Activated T-helper 17 cell treated with anti-CD3 and anti-CD28 coated beads, Interleukin-2, amount 50 U/mL, for 72 hours (primary cell): Measurements from ENCODE around the gene DSG2. TPM values are rescaled to one million over a fixed set of nuclear protein-coding genes. Genes with fewer than 3 reads are reported as not detected.

Source experiments
- ATAC-seq: fragments of 150-1000 bp; cut with Tn5 transposase; replicated peaks from 2 replicates; pipeline ENCODE4 v1.10.0; 2021; ENCODE audit warnings: mild to moderate bottlenecking, moderate library complexity
- H3K27ac Mint-ChIP-seq: one replicate; pipeline ENCODE4 v1.8.0; 2022; ENCODE audit warnings: mixed read lengths
- H3K27me3 Mint-ChIP-seq: one replicate; pipeline ENCODE4 v1.8.0; 2022; ENCODE audit warnings: mixed read lengths
- H3K36me3 Mint-ChIP-seq: one replicate; pipeline ENCODE4 v1.8.0; 2022; ENCODE audit warnings: low read depth, mild to moderate bottlenecking, mixed read lengths
- H3K4me1 Mint-ChIP-seq: one replicate; pipeline ENCODE4 v1.8.0; 2022; ENCODE audit warnings: mixed read lengths
- H3K4me3 Mint-ChIP-seq: one replicate; pipeline ENCODE4 v1.8.0; 2022; ENCODE audit warnings: mild to moderate bottlenecking, mixed read lengths
- H3K9me3 Mint-ChIP-seq: one replicate; pipeline ENCODE4 v1.8.0; 2022; ENCODE audit warnings: mixed read lengths
- total RNA-seq, 2 donors: library from RNA; stranded (reverse); gene quantifications; one replicate each; pipeline ENCODE4 v1.2.3, GENCODE V29; 2022

DSG2 gene
- total RNA-seq, 2 donors from 2014 or later: 0.09 to 0.11 TPM

GRCh38 chr18:31581498-31582197, 83.7 kb downstream of the DSG2 start:
- H3K27ac Mint-ChIP-seq: no peak overlapping the region
- no peak for ATAC-seq
- H3K4me3 Mint-ChIP-seq: no peak overlapping the region
- no peaks in the 10 kb centered on the region for H3K4me1 Mint-ChIP-seq
- H3K27me3 Mint-ChIP-seq: no peaks in the 10 kb centered on the region
- no peaks in the 10 kb centered on the region for H3K9me3 Mint-ChIP-seq
- no peaks in the 10 kb centered on the region for H3K36me3 Mint-ChIP-seq

DNA sequence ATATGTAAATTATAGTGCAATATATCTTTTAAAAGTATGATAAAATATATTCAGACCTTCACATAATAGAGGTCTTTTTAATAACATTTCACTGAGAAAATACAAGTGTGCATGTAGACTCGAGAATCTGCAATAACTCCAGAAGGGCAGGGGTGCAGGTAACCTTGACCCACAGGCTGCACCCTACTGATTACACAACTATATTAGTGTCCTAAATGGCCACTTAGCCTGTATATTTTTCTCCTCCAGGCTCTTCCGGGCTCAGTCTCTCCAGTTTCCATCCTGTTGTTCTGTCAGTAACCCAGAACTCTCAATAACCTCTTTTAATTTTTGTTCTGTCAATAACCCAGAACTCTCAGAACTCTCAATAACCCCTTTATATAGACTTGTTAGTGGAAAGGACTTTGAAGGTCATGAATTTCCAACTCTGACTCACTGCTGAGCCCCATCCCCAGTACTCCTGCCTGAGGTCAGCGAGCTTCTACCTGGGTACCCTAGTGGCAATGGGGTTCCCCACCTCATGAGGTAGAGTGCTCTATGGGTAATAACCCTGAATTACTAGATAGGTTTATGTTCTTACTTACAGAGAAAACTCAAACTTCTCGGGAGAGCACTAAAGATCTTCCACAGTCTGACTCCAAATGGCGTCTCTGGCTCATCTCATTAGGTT, 85.3 kb downstream of the DSG2 start:
- peaks cover 2% of the 10 kb centered on the region for H3K27me3 Mint-ChIP-seq
- H3K9me3 Mint-ChIP-seq: peaks cover under 1% of the 10 kb centered on the region
- no peak overlapping the region for H3K4me3 Mint-ChIP-seq
- H3K27ac Mint-ChIP-seq: no peak overlapping the region
- no peaks in the 10 kb centered on the region for H3K36me3 Mint-ChIP-seq
- ATAC-seq: no peak
- no peaks in the 10 kb centered on the region for H3K4me1 Mint-ChIP-seq

- Mint-ChIP-seq H3K27me3 (peaks cover 7% of the 10 kb centered on the region), H3K4me1 (no peaks in the 10 kb centered on the region), H3K4me3 (no peak overlapping the region), H3K27ac (no peak overlapping the region), H3K9me3 (peaks cover 3% of the 10 kb centered on the region), H3K36me3 (no peaks in the 10 kb centered on the region)
- no peak for ATAC-seq
These were observed 88.0 kb downstream of the DSG2 start for GRCh38 chr18:31585991-31586390.

DNA sequence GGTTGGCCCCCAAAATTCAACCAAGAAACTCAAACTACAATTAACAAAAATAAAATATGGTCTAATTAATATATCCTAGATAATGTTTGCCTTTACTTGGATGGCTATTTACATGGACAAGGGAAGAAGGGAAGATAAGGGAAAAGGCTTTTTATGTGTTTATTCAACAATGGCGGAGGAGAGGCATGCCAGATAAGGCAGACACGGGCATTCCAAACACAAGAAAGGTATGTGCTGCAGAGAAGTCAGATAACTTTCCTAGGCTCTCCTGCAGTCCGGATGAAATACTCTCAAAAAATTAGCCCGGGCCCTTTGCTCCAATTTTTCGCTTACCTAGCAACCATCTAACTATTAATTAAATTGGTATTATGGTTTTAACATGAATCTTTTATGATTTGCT, 88.6 kb downstream of the DSG2 start:
- H3K4me1 Mint-ChIP-seq: no peaks in the 10 kb centered on the region
- H3K36me3 Mint-ChIP-seq: no peaks in the 10 kb centered on the region
- H3K27me3 Mint-ChIP-seq: peaks cover 11% of the 10 kb centered on the region
- H3K4me3 Mint-ChIP-seq: no peak overlapping the region
- H3K27ac Mint-ChIP-seq: no peak overlapping the region
- peaks cover 3% of the 10 kb centered on the region for H3K9me3 Mint-ChIP-seq
- no peak for ATAC-seq

DNA sequence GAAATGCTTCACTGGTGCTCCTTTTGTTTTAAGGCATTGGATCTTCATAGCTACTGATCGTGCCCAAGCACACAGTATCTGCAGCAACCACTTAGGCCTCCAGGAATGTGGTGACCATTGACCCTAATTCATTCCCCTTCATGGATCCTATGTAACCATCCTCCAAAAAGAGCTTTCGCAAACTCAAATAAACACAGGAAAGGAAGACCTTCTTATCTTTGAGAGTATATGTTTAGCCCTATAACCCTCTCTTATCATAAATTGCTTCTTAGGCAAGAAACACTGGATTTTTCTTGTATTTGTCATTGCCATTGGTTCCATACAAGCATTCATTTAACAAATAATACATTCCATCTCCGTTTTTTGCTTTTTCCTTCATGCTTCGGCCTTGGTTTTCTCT, 89.6 kb downstream of the DSG2 start:
- no peak overlapping the region for H3K27ac Mint-ChIP-seq
- no peak for ATAC-seq
- peaks cover 3% of the 10 kb centered on the region for H3K9me3 Mint-ChIP-seq
- peaks cover 11% of the 10 kb centered on the region for H3K27me3 Mint-ChIP-seq
- no peaks in the 10 kb centered on the region for H3K36me3 Mint-ChIP-seq
- no peaks in the 10 kb centered on the region for H3K4me1 Mint-ChIP-seq
- no peak overlapping the region for H3K4me3 Mint-ChIP-seq

GRCh38 chr18:31590570-31590969, 92.6 kb downstream of the DSG2 start:
- ATAC-seq: no peak
- Mint-ChIP-seq H3K4me1 (no peaks in the 10 kb centered on the region), H3K4me3 (no peak overlapping the region), H3K36me3 (no peaks in the 10 kb centered on the region), H3K27me3 (peaks cover 11% of the 10 kb centered on the region), H3K9me3 (peaks cover 3% of the 10 kb centered on the region), H3K27ac (no peak overlapping the region)

DNA sequence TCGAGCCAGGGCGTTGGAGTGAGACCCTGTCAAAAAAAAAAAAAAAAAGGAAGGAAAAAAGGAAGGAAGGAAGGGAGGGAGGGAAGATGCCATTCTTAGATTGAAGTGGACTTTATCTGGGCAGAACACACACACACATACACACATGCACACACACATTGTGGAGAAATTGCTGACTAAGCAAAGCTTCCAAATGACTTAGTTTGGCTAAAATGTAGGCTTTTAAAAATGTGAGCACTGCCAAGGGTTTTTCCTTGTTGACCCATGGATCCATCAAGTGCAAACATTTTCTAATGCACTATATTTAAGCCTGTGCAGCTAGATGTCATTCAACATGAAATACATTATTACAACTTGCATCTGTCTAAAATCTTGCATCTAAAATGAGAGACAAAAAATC, 93.1 kb downstream of the DSG2 start:
- no peak for ATAC-seq
- peaks cover 11% of the 10 kb centered on the region for H3K27me3 Mint-ChIP-seq
- no peaks in the 10 kb centered on the region for H3K4me1 Mint-ChIP-seq
- peaks cover 3% of the 10 kb centered on the region for H3K9me3 Mint-ChIP-seq
- H3K27ac Mint-ChIP-seq: no peak overlapping the region
- no peaks in the 10 kb centered on the region for H3K36me3 Mint-ChIP-seq
- H3K4me3 Mint-ChIP-seq: no peak overlapping the region

- ATAC-seq: no peak
- H3K4me3 Mint-ChIP-seq: no peak within 1 kb of the TSS
- H3K27me3 Mint-ChIP-seq: peaks cover 11% of the 10 kb centered on the region
- no peaks in the 10 kb centered on the region for H3K4me1 Mint-ChIP-seq
- no peaks in the 10 kb centered on the region for H3K36me3 Mint-ChIP-seq
- H3K9me3 Mint-ChIP-seq: peaks cover 3% of the 10 kb centered on the region
- no peak within 1 kb of the TSS for H3K27ac Mint-ChIP-seq
These were observed 93.7 kb downstream of the DSG2 start, which contains the start of gene TTR for GRCh38 chr18:31591628-31592027. Gene TTR (plus strand): TSS chr18:31591877. CDS start chr18:31591903, 26 bp downstream.

GRCh38 chr18:31592506-31593157, 94.7 kb downstream of the DSG2 start:
- no peak for ATAC-seq
- H3K4me3 Mint-ChIP-seq: no peak overlapping the region
- H3K9me3 Mint-ChIP-seq: peaks cover 3% of the 10 kb centered on the region
- no peaks in the 10 kb centered on the region for H3K4me1 Mint-ChIP-seq
- H3K36me3 Mint-ChIP-seq: no peaks in the 10 kb centered on the region
- H3K27me3 Mint-ChIP-seq: peaks cover 11% of the 10 kb centered on the region
- H3K27ac Mint-ChIP-seq: no peak overlapping the region

GRCh38 chr18:31595121-31595771, 97.3 kb downstream of the DSG2 start:
- Mint-ChIP-seq H3K9me3 (no peaks in the 10 kb centered on the region), H3K27ac (no peak overlapping the region), H3K4me1 (no peaks in the 10 kb centered on the region), H3K27me3 (peaks cover 8% of the 10 kb centered on the region), H3K4me3 (no peak overlapping the region), H3K36me3 (no peaks in the 10 kb centered on the region)
- no peak for ATAC-seq

DNA sequence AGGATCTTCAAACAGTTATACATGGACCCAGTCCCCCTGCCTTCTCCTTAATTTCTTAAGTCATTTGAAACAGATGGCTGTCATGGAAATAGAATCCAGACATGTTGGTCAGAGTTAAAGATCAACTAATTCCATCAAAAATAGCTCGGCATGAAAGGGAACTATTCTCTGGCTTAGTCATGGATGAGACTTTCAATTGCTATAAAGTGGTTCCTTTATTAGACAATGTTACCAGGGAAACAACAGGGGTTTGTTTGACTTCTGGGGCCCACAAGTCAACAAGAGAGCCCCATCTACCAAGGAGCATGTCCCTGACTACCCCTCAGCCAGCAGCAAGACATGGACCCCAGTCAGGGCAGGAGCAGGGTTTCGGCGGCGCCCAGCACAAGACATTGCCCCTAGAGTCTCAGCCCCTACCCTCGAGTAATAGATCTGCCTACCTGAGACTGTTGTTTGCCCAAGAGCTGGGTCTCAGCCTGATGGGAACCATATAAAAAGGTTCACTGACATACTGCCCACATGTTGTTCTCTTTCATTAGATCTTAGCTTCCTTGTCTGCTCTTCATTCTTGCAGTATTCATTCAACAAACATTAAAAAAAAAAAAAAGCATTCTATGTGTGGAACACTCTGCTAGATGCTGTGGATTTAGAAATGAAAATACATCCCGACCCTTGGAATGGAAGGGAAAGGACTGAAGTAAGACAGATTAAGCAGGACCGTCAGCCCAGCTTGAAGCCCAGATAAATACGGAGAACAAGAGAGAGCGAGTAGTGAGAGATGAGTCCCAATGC, 98.3 kb downstream of the DSG2 start:
- H3K4me3 Mint-ChIP-seq: no peak overlapping the region
- H3K9me3 Mint-ChIP-seq: no peaks in the 10 kb centered on the region
- peaks cover 3% of the 10 kb centered on the region for H3K27me3 Mint-ChIP-seq
- H3K36me3 Mint-ChIP-seq: no peaks in the 10 kb centered on the region
- H3K27ac Mint-ChIP-seq: no peak overlapping the region
- no peak for ATAC-seq
- H3K4me1 Mint-ChIP-seq: no peaks in the 10 kb centered on the region

- no peaks in the 10 kb centered on the region for H3K27me3 Mint-ChIP-seq
- no peak overlapping the region for H3K27ac Mint-ChIP-seq
- no peaks in the 10 kb centered on the region for H3K36me3 Mint-ChIP-seq
- no peaks in the 10 kb centered on the region for H3K9me3 Mint-ChIP-seq
- ATAC-seq: no peak
- H3K4me1 Mint-ChIP-seq: no peaks in the 10 kb centered on the region
- H3K4me3 Mint-ChIP-seq: no peak overlapping the region
These were observed 100.2 kb downstream of the DSG2 start for GRCh38 chr18:31598021-31598805.
